ENCODE data around the gene KCNK7.

Gene KCNK7

DNA sequence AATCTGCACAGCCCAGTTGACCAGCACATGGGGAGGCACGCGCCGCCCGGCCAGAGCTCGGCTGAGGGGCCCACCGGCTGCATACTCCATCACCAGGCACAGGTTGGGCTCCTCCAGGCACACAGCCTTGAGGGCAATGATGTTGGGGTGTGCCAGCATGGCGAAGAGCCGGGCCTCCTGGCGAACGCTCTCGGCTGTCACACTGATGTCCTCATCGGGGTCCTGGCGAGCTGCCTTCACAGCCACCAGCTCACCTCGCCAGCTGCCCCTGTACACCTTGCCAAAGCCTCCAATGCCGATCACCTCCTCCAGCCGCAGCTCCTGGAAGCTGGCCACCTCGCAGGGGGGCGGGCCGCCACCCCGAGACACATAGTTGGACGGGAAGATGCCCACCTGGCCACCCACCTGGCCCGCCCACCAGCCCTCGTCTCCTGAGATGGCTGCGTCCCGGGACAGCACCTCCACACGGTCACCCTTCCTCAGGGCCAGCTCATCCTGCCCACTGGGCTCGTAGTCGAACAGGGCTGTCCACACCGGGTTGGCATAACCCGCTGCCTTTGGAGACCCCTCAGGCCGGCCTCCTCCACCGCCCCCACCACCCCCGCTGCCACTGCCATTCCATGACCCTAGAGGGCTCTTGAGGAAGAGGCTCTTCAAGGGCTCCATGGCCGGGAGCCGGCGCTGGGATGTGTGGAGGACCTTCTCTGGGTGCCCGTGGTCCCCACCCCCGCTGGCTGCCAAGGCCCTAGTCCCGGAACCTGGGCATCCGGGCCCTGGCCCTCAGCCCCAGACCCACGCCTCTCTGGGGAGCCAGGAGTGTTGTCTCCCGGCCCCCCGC is 17.7 kb upstream of the KCNK7 start:
- Histone ChIP-seq H3K79me2 (ENCODE audit: control insufficient read depth, insufficient read depth, low read length, poor library complexity) (peaks cover 25% of the 10 kb centered on the region), H3K4ac (ENCODE audit: low read depth, low read length) (peak overlapping the region; percentile 96), H2AK5ac (ENCODE audit: low read length) (peak overlapping the region; percentile 96), H2BK120ac (ENCODE audit: insufficient read depth, low read length, poor library complexity) (peak overlapping the region; percentile 75), H3K18ac (ENCODE audit: low read length) (peak overlapping the region; percentile 95), H3K27ac (ENCODE audit: low read depth, low read length) (peak overlapping the region; percentile 57), H2AFZ (ENCODE audit: insufficient read depth, low read length, poor library complexity) (peak overlapping the region; percentile 78), H2BK12ac (ENCODE audit: low read length) (no peak overlapping the region), H2BK5ac (ENCODE audit: low read depth, low read length, poor library complexity) (peak overlapping the region; percentile 85), H3K4me2 (ENCODE audit: low read length) (peak overlapping the region; percentile 83), H4K8ac (ENCODE audit: low read depth, low read length) (peak overlapping the region; percentile 90), H3K4me1 (ENCODE audit: control insufficient read depth in 1 of 2, insufficient read depth in 2 of 2, low read length in 2 of 2) (peaks cover 28 to 33% of the 10 kb centered on the region in 2 experiments), H3K14ac (ENCODE audit: low read length) (peak overlapping the region; percentile 91), H3K36me3 (ENCODE audit: control insufficient read depth in 1 of 2, insufficient read depth in 2 of 2, low read length in 2 of 2) (peaks cover 43 to 46% of the 10 kb centered on the region in 2 experiments), H3K27me3 (ENCODE audit: insufficient read depth, low read length) (no peaks in the 10 kb centered on the region), H3K79me1 (ENCODE audit: low read length) (peaks cover 18% of the 10 kb centered on the region), H3K4me3 (ENCODE audit: low read depth, low read length) (peak overlapping the region; percentile 79), H3K9ac (ENCODE audit: low read length) (peak overlapping the region; percentile 81), H4K12ac (ENCODE audit: low read depth, low read length) (peak overlapping the region; percentile 81), H3K23ac (ENCODE audit: low read length) (no peak overlapping the region), H4K91ac (ENCODE audit: low read depth, low read length) (peak overlapping the region; percentile 94), H3K9me3 (ENCODE audit: insufficient read depth, low read depth, low read length) (peaks cover 2% of the 10 kb centered on the region)
- no CpG with 5 or more reads among the region's 43 CpGs for WGBS (ENCODE audit: extremely low coverage, insufficient coverage, insufficient read length)
- DNase-seq, result no peak

DNA sequence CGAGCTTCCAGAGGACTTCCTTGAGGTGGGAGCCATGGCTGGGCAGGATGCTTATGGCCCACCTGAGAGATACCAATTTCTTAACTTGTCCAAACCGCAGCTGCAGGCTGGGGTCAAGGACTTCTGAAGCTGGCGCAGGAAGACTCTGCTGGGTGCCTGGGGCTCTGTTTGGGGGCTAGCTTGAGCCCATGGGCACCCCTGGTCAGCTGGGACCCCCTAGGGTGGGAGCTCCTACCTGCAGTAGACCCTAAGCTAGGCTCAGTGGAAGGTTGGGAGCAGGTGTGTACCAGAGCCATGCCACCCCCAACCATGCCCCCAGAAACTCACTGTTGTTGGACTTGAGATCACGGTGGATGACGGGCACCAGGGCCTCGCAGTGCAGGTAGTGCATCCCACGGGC is 17.1 kb upstream of the KCNK7 start:
- Histone ChIP-seq H2BK12ac (ENCODE audit: low read length) (no peak overlapping the region), H3K4me1 (ENCODE audit: control insufficient read depth in 1 of 2, insufficient read depth in 2 of 2, low read length in 2 of 2) (peaks cover 30 to 35% of the 10 kb centered on the region in 2 experiments), H3K18ac (ENCODE audit: low read length) (peak overlapping the region; percentile 17), H3K36me3 (ENCODE audit: control insufficient read depth in 1 of 2, insufficient read depth in 2 of 2, low read length in 2 of 2) (peaks cover 43 to 46% of the 10 kb centered on the region in 2 experiments), H3K27ac (ENCODE audit: low read depth, low read length) (no peak overlapping the region), H3K9me3 (ENCODE audit: insufficient read depth, low read depth, low read length) (peaks cover 2% of the 10 kb centered on the region), H4K8ac (ENCODE audit: low read depth, low read length) (no peak overlapping the region), H3K9ac (ENCODE audit: low read length) (no peak overlapping the region), H4K12ac (ENCODE audit: low read depth, low read length) (peak overlapping the region; percentile 55), H3K4me3 (ENCODE audit: low read depth, low read length) (no peak overlapping the region), H3K79me2 (ENCODE audit: control insufficient read depth, insufficient read depth, low read length, poor library complexity) (peaks cover 25% of the 10 kb centered on the region), H3K79me1 (ENCODE audit: low read length) (peaks cover 18% of the 10 kb centered on the region), H2AFZ (ENCODE audit: insufficient read depth, low read length, poor library complexity) (no peak overlapping the region), H3K27me3 (ENCODE audit: insufficient read depth, low read length) (no peaks in the 10 kb centered on the region), H2AK5ac (ENCODE audit: low read length) (peak overlapping the region; percentile 14), H2BK5ac (ENCODE audit: low read depth, low read length, poor library complexity) (no peak overlapping the region), H2BK120ac (ENCODE audit: insufficient read depth, low read length, poor library complexity) (no peak overlapping the region), H3K14ac (ENCODE audit: low read length) (peak overlapping the region; percentile 15), H3K4ac (ENCODE audit: low read depth, low read length) (peak overlapping the region; percentile 80), H3K4me2 (ENCODE audit: low read length) (peak overlapping the region; percentile 83), H3K23ac (ENCODE audit: low read length) (no peak overlapping the region), H4K91ac (ENCODE audit: low read depth, low read length) (no peak overlapping the region)
- DNase-seq, result no peak
- WGBS (ENCODE audit: extremely low coverage, insufficient coverage, insufficient read length), result no CpG with 5 or more reads among the region's 7 CpGs

DNA sequence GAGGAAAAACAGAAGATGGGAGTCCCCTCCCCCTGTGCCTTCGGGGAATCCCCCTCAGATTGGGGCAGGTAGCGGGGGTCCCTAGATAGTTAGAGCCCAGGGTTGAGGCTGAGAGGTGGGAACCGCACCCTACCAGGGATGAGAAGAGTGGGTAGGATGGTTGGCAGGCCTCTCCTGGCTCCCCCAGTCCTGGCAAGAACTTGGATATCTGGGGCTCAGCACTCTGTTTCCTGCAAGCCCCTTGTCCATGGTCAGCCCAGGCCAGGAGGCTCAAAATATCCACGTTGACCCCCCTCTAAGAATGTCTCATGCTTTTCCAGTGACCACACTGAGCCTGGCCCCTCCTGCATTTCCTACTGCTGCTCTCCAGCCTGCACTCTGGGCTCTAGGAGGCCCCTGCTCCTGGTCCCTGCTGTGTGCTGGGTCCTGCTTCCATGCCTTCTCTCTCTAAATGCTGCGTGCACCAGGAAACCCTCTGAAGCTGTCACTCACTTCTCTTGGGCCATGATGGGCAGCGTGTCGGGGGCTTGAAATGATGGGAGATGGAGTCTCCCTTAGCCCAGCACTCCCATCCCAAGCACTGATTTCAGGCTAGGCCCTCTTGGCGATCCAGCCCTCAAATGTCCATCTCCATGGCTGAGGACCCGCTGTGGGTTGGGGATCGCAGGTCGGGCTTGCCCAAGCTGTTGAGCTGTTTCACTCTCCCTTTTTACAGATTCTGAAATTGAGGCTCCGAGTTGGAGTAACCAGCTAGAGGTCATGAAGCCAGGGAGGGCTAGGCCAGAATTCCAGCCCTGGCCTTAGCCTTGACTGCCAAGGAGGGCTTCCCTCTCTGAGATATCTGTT is 16.4 kb upstream of the KCNK7 start:
- peaks cover 34 to 41% of the 10 kb centered on the region in 2 experiments for H3K4me1 ChIP-seq (ENCODE audit: control insufficient read depth in 1 of 2, insufficient read depth in 2 of 2, low read length in 2 of 2)
- no peak overlapping the region for H2AFZ ChIP-seq (ENCODE audit: insufficient read depth, low read length, poor library complexity)
- peak overlapping the region; percentile 14 for H3K27ac ChIP-seq (ENCODE audit: low read depth, low read length)
- H3K36me3 ChIP-seq (ENCODE audit: control insufficient read depth in 1 of 2, insufficient read depth in 2 of 2, low read length in 2 of 2), result peaks cover 37 to 43% of the 10 kb centered on the region in 2 experiments
- peak overlapping the region; percentile 55 for H4K12ac ChIP-seq (ENCODE audit: low read depth, low read length)
- no peak overlapping the region for H2BK5ac ChIP-seq (ENCODE audit: low read depth, low read length, poor library complexity)
- peak overlapping the region; percentile 20 for H2BK12ac ChIP-seq (ENCODE audit: low read length)
- H2BK120ac ChIP-seq (ENCODE audit: insufficient read depth, low read length, poor library complexity), result peak overlapping the region; percentile 9
- H3K23ac ChIP-seq (ENCODE audit: low read length), result no peak overlapping the region
- H4K91ac ChIP-seq (ENCODE audit: low read depth, low read length), result peak overlapping the region; percentile 60
- H3K4ac ChIP-seq (ENCODE audit: low read depth, low read length), result peak overlapping the region; percentile 56
- H3K9ac ChIP-seq (ENCODE audit: low read length), result no peak overlapping the region
- H2AK5ac ChIP-seq (ENCODE audit: low read length), result peak overlapping the region; percentile 32
- no peak overlapping the region for H3K4me3 ChIP-seq (ENCODE audit: low read depth, low read length)
- peak overlapping the region; percentile 26 for H4K8ac ChIP-seq (ENCODE audit: low read depth, low read length)
- peaks cover 6% of the 10 kb centered on the region for H3K9me3 ChIP-seq (ENCODE audit: insufficient read depth, low read depth, low read length)
- H3K79me1 ChIP-seq (ENCODE audit: low read length), result peaks cover 18% of the 10 kb centered on the region
- no peaks in the 10 kb centered on the region for H3K27me3 ChIP-seq (ENCODE audit: insufficient read depth, low read length)
- no peak for DNase-seq
- peaks cover 23% of the 10 kb centered on the region for H3K79me2 ChIP-seq (ENCODE audit: control insufficient read depth, insufficient read depth, low read length, poor library complexity)
- H3K4me2 ChIP-seq (ENCODE audit: low read length), result peak overlapping the region; percentile 40
- no CpG with 5 or more reads among the region's 12 CpGs for WGBS (ENCODE audit: extremely low coverage, insufficient coverage, insufficient read length)
- peak overlapping the region; percentile 27 for H3K18ac ChIP-seq (ENCODE audit: low read length)
- peak overlapping the region; percentile 36 for H3K14ac ChIP-seq (ENCODE audit: low read length)

DNA sequence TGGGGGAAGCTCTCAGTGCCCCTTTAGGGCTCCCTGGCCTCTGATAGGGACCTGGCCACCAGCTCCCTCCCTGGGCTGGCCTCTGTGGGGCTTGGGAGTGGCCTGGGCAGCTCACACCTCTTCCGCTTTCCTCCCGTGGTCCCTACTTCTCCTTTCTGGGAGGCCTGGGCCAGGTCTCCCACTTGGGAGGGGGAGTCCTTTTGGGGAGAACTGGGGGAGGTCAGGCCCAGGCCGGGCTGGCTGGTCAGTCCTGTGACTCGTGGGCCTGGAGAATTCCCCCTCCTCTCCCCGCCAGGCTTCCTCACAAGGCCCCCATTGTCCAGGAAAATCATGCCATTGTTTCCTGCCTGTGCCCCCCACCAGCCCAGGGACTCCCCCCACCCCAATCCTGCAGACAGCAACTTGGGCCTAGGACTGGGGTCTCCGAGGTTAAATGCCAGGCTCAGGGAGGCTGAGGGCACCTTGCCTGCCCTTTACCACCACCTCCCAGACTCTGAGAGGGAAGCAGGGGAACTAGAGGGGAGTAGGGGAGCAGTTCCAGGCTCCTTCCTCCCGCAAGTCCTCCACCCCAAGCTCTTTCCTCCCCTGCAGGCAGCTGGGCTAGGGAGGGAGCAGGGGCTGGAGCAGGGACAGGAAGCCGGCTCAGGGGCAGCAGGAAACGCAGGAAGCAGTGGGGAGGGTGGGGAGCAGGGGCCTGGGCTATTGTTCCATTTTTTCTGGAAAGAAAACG is 15.6 kb upstream of the KCNK7 start:
- Histone ChIP-seq H3K79me1 (ENCODE audit: low read length) (peaks cover 16% of the 10 kb centered on the region), H2AFZ (ENCODE audit: insufficient read depth, low read length, poor library complexity) (no peak overlapping the region), H2AK5ac (ENCODE audit: low read length) (no peak overlapping the region), H2BK5ac (ENCODE audit: low read depth, low read length, poor library complexity) (no peak overlapping the region), H3K4me1 (ENCODE audit: control insufficient read depth in 1 of 2, insufficient read depth in 2 of 2, low read length in 2 of 2) (peaks cover 31 to 36% of the 10 kb centered on the region in 2 experiments), H3K9me3 (ENCODE audit: insufficient read depth, low read depth, low read length) (peaks cover 6% of the 10 kb centered on the region), H2BK120ac (ENCODE audit: insufficient read depth, low read length, poor library complexity) (no peak overlapping the region), H3K4me2 (ENCODE audit: low read length) (peak overlapping the region; percentile 40), H4K12ac (ENCODE audit: low read depth, low read length) (no peak overlapping the region), H4K8ac (ENCODE audit: low read depth, low read length) (no peak overlapping the region), H3K14ac (ENCODE audit: low read length) (no peak overlapping the region), H3K4me3 (ENCODE audit: low read depth, low read length) (no peak overlapping the region), H3K27me3 (ENCODE audit: insufficient read depth, low read length) (no peaks in the 10 kb centered on the region), H3K9ac (ENCODE audit: low read length) (peak overlapping the region; percentile 31), H2BK12ac (ENCODE audit: low read length) (no peak overlapping the region), H3K27ac (ENCODE audit: low read depth, low read length) (no peak overlapping the region), H4K91ac (ENCODE audit: low read depth, low read length) (peak overlapping the region; percentile 60), H3K18ac (ENCODE audit: low read length) (no peak overlapping the region), H3K4ac (ENCODE audit: low read depth, low read length) (peak overlapping the region; percentile 21), H3K36me3 (ENCODE audit: control insufficient read depth in 1 of 2, insufficient read depth in 2 of 2, low read length in 2 of 2) (peaks cover 37 to 46% of the 10 kb centered on the region in 2 experiments), H3K79me2 (ENCODE audit: control insufficient read depth, insufficient read depth, low read length, poor library complexity) (peaks cover 17% of the 10 kb centered on the region), H3K23ac (ENCODE audit: low read length) (no peak overlapping the region)
- peak in 1 of 2 donors; percentile 13 for DNase-seq
- WGBS (ENCODE audit: extremely low coverage, insufficient coverage, insufficient read length), result no CpG with 5 or more reads among the region's 10 CpGs

All from trophoblast cell (in vitro differentiated cells and primary cell).